BE2C (cell line): ENCODE data around the gene PSMA2.

Experiments used
- DNase-seq: peaks from one replicate; pipeline ENCODE4 v3.0.0-alpha.2; 2020
- H3K27me3 ChIP-seq: fragments of 250-450 bp; sonication (Bioruptor Pico); 2 replicates; pipeline ENCODE4 v1.5.1; 2020; ENCODE audit warnings: mild to moderate bottlenecking
- H3K36me3 ChIP-seq: fragments of 250-450 bp; sonication (Bioruptor Pico); 2 replicates; pipeline ENCODE4 v1.5.1; 2020; ENCODE audit warnings: mild to moderate bottlenecking
- H3K4me1 ChIP-seq: fragments of 250-450 bp; sonication (Bioruptor Pico); 2 replicates; pipeline ENCODE4 v1.5.1; 2020
- H3K4me3 ChIP-seq: 2 replicates; pipeline ENCODE4 v1.5.1; 2011; ENCODE audit warnings: low read depth, low read length
- H3K9me3 ChIP-seq: fragments of 250-450 bp; sonication (Bioruptor Pico); 2 replicates; pipeline ENCODE4 v1.5.1; 2020
- TF ChIP-seq, protein P1 (sequence below): IDR thresholded peaks from 2 replicates; pipeline ENCODE4 v1.5.1; 2012; ENCODE audit warnings: mild to moderate bottlenecking, low read depth, low read length

The PSMA2 gene

DNA sequence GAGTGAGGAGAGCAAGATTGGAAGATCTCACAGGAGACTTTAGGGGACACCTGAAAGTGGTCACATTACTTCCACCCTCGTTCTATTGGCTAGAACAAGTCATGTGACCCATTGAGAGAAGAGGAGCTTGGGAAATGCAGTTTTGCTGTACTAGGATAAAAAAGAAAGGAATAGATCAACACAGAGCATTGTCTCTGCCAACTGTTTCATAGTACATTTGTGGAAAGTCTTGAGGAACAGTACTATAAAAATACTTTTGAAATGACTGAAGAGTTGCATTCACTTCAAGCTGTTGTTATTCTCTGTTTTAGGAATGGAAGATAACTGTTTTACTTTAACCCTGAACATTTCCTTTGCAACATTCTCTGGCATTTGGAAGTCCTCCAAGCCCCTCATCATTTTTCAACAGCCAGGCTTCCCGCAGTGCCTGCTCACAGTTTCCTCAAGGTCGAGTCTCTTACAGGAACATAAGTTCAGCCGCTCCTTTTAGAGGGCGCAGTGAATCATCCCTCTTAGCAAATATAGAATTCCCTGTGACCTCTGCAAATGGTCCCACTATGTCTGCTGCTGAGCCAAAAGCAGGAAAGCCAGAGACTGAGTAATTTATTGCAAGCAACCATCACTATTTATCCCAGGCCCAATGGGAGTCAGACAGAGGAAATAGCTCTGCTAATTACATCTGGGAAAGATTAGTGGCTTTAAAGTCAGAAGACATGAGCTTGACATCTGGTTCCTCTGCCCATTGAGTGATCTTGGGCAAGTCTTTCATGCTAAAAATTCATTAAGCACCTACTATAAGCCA is 40.9 kb upstream of the PSMA2 start:
- TF ChIP-seq, protein P1, sequence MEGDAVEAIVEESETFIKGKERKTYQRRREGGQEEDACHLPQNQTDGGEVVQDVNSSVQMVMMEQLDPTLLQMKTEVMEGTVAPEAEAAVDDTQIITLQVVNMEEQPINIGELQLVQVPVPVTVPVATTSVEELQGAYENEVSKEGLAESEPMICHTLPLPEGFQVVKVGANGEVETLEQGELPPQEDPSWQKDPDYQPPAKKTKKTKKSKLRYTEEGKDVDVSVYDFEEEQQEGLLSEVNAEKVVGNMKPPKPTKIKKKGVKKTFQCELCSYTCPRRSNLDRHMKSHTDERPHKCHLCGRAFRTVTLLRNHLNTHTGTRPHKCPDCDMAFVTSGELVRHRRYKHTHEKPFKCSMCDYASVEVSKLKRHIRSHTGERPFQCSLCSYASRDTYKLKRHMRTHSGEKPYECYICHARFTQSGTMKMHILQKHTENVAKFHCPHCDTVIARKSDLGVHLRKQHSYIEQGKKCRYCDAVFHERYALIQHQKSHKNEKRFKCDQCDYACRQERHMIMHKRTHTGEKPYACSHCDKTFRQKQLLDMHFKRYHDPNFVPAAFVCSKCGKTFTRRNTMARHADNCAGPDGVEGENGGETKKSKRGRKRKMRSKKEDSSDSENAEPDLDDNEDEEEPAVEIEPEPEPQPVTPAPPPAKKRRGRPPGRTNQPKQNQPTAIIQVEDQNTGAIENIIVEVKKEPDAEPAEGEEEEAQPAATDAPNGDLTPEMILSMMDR: no peak
- H3K4me1 ChIP-seq: no peaks in the 10 kb centered on the region
- no peaks in the 10 kb centered on the region for H3K27me3 ChIP-seq
- no peak overlapping the region for H3K4me3 ChIP-seq
- no peaks in the 10 kb centered on the region for H3K9me3 ChIP-seq
- DNase-seq: no peak
- H3K36me3 ChIP-seq: no peaks in the 10 kb centered on the region

GRCh38 chr7:42967391-42967790 is 35.4 kb upstream of the PSMA2 start:
- H3K36me3 ChIP-seq: no peaks in the 10 kb centered on the region
- H3K9me3 ChIP-seq: no peaks in the 10 kb centered on the region
- TF ChIP-seq, protein P1: no peak
- no peak for DNase-seq
- no peak overlapping the region for H3K4me3 ChIP-seq
- H3K27me3 ChIP-seq: no peaks in the 10 kb centered on the region
- no peaks in the 10 kb centered on the region for H3K4me1 ChIP-seq

DNA sequence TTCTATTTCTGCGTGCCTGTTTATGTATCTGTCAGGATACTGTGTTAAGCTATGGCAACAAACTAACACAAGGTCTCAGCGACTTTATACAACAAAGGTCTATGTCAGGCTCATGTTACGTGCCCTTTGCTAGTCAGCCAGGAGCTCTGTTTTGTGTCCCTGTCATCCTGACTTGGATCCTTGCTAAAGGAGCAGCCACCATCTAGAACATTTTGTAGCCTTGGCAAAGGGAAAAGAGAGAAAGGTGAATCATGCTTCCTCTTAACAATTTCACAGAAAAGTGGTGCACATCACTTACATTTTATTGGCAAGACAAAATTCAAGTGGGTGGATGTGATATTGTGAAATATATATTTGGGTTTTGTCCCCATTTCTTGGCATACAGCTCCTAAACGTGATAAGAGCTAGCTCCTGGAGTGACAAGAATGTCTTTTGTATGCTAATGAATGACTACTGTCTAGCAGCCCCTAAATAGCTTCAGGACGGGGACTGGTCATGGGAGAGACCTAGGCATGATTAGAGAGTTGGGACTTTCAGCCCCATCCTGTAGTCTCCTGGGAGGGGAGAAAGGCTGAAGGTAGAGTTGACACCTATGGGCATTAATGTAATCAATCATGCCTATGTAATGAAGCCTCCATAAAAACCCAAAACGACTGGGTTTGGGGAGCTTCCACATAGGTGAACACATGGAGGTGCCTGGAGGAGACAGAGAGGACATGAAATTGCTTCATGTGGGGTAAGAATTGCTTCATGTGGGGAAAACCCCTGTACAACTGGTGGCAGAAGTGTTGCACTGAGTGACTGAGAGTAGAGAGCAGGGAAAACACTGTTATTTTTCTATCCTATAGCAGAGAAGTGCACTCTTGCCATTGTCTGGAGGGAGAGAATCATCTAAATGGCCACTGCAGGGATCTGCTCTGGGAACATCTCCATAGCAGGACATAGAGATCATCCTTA is 33.2 kb upstream of the PSMA2 start:
- DNase-seq: no peak
- H3K27me3 ChIP-seq: no peaks in the 10 kb centered on the region
- H3K9me3 ChIP-seq: no peaks in the 10 kb centered on the region
- no peak overlapping the region for H3K4me3 ChIP-seq
- H3K36me3 ChIP-seq: no peaks in the 10 kb centered on the region
- TF ChIP-seq, protein P1: no peak
- no peaks in the 10 kb centered on the region for H3K4me1 ChIP-seq

GRCh38 chr7:42964293-42964692 is 32.3 kb upstream of the PSMA2 start:
- no peaks in the 10 kb centered on the region for H3K4me1 ChIP-seq
- no peaks in the 10 kb centered on the region for H3K27me3 ChIP-seq
- H3K4me3 ChIP-seq: no peak overlapping the region
- H3K9me3 ChIP-seq: no peaks in the 10 kb centered on the region
- H3K36me3 ChIP-seq: no peaks in the 10 kb centered on the region
- no peak for DNase-seq
- TF ChIP-seq, protein P1: no peak

GRCh38 chr7:42961170-42961569 is 29.2 kb upstream of the PSMA2 start:
- Histone ChIP-seq H3K4me1 (no peaks in the 10 kb centered on the region), H3K4me3 (no peak overlapping the region), H3K27me3 (no peaks in the 10 kb centered on the region), H3K36me3 (no peaks in the 10 kb centered on the region), H3K9me3 (no peaks in the 10 kb centered on the region)
- TF ChIP-seq, protein P1: no peak
- no peak for DNase-seq

GRCh38 chr7:42960762-42961161 is 28.8 kb upstream of the PSMA2 start:
- Histone ChIP-seq H3K4me3 (no peak overlapping the region), H3K36me3 (no peaks in the 10 kb centered on the region), H3K4me1 (no peaks in the 10 kb centered on the region), H3K9me3 (no peaks in the 10 kb centered on the region), H3K27me3 (no peaks in the 10 kb centered on the region)
- TF ChIP-seq, protein P1: no peak
- no peak for DNase-seq
